ENCODE data around the gene ERC2.

The ERC2 gene

DNA sequence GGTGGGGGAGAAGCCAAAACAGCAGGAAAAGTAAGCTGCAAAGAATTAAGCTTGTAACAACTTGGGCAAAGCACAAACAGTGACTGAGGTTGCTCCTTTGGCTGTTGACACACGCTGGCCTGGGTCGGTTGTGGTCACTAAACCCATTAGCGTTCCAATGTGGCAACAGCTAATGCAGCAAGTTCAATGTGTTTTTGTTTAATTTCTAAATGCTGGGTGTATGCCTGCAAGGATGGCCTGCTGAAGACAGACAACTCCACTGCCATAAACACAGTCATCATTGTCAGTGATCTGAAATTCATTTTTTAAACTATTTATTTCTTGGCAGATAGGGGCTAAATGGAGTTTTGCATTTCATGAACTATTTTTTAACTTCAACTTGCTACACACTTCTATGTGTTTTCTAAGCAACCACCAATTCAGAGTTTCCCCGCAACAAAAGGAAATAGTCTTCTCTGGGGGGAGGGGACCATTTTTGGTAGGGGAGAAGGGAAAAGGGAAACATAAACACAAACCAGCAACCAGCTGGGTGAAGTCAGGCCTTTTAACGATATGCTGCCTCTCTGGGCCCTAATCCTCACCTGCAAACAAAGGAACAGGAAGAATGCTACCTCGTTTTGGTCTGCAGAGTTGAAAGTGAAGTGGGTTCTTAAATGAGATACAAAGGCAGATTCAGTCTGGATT lies 946.4 kb downstream of the ERC2 start:
- peak; percentile 95 for DNase-seq (ENCODE audit: low read depth)

DNA sequence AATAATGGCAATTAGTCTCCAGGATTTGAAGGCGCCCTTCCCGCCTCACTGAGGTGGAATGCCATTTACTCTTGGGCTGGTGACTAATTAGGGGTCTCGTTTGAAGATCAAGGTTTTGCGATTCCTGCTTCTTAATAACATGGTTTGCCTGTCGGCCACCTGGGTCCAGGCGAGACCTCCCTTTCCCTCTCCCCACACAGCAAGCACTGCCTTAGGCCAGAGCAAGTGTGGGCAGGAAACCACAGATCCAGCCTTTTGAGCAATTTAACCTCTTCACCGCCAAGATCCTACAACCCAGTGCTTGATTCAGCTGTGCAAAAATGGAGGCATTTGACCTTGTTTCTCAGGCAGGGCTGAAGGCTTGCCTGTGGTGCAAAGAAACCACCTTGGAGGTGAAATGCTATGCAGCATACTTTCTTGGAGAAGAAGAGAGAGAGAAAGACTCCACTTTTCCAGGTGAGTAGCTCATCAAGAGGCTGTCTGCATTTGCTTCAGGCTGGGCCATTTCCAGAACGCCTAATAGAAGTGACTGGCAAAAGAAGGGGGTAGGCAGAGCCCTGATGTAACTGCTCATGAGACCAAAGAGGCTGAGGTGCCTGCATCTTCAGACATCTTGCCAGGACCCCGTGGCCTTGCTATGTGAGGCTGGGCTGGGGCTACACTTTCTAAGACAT lies 947.1 kb downstream of the ERC2 start:
- no peak for DNase-seq (ENCODE audit: low read depth)

DNA sequence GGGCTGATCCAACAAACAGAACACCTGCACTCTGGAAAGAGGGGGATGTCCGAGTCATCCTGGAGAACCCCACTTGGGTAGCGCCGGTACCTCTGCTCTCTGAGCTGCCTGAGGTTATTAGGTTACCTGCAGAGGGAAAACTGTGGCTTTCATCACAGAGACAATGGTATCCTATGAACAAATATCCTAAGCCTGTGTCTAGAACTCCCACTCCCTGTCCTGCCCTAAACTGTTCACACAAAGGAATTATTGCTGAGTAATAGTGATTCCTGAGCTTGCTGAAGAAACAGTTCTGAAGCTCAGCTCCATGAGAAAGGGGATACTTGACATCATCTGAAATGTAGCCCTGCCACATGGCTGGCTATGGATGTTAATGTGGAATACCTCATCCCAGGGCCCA lies 949.2 kb downstream of the ERC2 start:
- DNase-seq (ENCODE audit: low read depth): peak; percentile 58

DNA sequence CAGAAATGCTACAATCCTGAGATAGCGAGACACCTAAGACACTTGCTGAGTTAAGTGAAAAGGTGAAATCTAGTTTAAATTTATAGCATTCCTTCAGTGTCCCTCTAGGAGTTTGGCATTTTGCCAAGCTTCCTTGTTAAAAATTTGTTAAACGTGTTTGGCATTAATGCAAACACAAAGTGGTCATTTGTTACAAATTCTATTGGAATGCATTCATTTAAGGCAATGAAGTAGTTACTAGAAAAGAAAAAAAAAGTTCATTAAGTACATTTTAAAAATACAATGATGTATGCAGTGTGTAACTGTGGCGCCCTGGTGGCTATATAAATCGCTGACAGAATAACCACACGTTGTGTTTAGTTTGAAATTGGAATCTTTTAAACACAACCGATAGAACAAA lies 949.8 kb downstream of the ERC2 start:
- DNase-seq (ENCODE audit: low read depth): no peak

DNA sequence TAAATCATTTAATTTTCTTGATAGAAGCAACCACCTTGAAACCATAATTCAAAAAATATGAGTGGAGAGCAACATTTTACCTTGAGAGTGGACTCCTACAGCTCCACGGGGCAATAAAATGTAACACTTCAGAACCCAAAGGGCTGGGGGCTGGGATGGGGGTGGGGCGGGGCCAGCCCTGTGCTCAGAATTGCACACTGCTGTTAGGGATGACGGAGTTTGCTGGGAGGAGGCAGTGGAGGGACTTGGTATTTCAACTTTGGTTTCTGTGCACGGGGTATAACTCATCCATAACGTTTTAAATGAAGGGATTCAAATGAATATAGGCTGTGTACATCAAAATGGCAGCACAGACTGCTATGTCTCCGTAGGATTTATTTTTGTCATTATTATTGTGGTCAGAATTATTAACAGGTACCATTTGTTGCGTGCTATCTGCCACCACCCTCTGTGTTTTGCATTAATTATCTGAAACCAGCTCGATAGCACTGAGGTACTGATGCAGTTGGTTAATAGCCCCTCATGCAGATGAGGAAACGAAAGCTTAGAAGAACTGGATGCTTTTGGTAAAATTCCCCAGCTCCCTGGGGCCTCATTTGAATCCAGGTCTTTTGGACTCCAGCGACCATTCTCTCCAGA lies 951.8 kb downstream of the ERC2 start:
- no peak for DNase-seq (ENCODE audit: low read depth)

DNA sequence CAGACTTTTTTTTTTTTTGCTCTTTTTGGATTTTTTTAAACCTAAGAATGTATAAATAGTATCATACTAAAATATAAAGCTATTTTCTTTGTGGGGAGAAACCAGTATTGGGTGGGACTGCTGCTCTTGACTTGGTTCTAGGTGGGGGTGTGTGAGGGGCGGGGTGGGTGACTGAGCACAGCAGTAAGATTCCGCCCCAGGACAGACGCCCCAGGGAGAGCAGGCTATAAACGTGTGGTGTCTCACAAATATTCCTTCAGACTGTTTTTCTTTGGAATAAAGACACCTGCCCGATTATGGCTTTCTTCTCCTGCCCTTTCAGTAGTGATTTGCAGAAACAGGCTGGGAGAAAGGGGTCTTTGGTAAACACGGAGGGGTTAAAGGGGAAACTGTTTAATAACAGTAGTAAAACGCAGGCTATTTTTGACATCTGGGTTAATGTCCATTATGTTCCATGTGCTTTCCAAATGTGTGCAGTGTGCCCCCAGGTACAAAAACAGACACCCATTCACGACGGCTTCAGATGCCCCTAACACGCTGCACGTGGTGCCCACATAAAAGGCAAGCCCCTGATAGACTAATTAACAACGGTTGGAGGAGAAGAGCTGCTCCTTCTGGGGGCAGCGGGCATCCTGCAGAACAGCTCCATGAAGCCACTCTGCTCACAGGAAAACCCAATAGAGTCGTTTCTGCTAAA lies 952.6 kb downstream of the ERC2 start:
- no peak for DNase-seq (ENCODE audit: low read depth)

DNA sequence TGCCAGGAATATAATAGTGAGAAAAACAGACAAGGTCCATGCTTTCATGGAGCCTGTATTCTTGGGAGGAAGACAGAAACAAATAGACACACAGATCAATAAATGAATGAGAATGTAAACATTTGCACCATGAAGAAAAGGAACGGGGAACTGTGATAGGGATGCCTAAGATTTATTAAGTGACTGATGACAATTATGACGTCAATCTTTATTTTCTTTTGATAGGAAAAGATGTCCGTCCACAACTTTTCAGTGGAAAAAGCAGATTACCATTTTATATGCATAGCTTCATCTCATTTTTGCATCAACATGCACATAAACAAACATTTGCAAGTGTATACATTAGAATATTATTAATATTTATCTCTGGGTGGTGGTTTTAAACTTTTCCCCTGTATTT lies 953.3 kb downstream of the ERC2 start:
- no peak for DNase-seq (ENCODE audit: low read depth)

DNA sequence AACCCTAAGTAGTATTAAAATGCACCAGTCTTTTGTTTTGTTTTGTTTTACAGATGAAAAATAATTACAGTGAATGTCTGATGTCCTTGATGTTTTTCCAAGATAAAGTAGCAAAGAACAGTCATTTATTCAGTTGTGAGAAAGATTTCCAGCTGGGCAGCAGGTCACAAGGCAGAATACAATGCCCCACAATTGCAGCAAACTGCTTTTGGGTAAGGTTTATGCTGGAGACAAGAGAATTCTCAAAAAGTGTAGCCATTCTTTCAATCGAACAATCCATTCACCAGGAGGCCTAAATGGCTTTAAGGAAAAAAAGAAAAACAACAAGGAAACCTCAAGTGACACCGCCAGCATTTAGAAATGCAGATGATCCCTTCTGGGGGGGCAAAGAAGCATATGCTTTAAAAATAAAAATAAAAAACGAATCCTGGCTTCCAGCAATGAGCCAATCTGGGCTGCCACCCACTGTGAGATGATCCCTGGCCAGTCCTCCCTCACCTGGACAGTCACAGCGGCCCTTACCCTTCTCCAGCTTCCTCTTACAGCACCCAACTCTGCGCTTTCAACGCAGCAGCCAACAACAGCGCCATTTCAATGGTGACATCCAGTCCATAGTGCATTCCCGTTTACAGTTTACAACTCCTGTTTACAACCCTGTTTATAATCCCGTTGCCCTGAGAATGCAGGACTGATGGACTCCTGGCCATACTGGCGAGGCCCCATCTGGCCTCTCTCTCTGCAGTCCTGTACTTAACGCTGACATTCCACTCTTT lies 955.5 kb downstream of the ERC2 start:
- no peak for DNase-seq (ENCODE audit: low read depth)

DNA sequence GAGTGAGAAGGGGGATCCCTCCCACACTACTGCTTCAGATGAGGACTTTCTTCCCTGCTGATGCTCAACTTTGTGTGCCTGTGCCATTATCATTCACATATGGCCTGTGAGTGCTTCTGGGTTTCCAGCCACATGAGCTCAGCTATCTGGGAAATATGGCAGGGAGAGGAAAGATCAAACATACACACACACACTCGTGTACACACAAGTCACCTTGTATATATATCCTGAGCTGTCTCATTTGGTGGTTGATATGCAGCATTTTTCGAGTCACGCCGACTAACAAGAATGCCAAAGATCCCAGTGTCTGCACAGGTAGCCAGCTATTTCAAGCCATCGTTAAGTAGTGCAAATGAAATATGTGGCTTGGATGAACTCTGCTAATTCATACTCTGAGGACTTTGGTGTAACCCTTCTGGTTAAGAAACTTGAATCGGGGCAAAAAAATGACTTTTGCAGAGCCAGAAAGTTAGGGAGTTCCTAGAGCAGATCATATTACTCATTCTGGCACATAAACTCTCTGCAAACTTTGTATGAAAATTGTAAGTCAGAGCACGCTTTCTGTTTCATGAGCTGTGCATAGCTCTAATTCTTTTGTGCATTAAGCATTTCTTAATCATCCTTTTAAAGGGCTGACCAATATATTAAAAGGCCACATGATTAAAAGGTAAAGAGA lies 956.2 kb downstream of the ERC2 start:
- peak; percentile 81 for DNase-seq (ENCODE audit: low read depth)

DNA sequence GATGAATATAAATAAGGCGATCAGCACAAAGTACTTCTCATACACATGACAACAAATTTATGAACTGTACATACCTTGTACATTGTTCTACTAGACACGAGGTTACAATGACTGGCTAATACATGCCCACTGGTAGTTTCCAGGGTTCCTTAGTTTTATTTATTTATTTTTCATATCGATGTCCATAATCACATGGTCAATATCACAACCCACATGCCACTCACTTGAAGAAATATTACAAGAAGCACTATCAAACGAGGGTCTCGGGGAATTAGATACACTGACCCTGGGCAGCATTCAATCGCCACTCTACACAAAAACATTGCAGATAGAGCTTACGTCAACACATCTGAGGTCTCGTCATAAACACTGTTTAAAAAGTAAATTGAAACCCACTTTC lies 959.9 kb downstream of the ERC2 start:
- DNase-seq (ENCODE audit: low read depth): no peak

DNA sequence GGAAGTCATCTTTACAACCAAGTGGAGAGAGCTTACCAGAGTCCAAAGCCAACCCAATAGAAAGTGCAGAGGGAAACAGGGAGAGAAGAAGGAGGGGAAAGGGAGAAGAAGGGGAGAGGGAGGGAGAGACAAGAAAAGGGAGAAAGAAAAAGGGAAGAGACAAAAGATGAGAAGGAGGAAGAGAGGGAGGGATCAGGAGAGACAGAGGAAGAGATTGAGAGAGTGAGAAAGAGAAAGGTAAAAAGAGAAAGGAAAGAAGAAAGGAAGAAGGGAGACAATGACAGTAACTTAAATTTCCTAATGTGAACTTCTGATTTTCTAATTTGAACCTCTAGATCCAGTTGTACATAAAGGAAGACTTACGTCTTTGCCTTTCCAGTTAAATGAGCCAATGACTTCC lies 960.5 kb downstream of the ERC2 start:
- DNase-seq (ENCODE audit: low read depth): no peak

DNA sequence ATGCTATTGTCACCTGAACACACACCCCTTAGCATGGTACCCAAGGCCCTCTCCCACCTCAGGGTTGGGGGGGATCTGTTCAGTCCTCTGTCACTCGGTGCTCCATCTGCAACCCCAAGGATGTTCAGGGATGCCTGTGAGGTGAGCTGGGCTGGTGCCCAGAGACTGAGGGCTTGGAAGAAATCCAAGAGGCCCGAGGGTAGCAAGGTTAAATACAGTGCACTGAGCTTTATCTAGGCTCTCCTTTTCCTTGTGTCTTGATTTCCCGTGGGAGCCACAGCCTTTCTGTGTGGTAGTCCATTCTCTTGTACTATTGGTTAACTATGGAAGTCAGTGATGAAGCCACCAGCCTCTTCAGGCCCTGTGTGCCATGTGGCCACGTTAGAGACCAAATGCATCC lies 962.5 kb downstream of the ERC2 start:
- DNase-seq (ENCODE audit: low read depth): no peak

DNA sequence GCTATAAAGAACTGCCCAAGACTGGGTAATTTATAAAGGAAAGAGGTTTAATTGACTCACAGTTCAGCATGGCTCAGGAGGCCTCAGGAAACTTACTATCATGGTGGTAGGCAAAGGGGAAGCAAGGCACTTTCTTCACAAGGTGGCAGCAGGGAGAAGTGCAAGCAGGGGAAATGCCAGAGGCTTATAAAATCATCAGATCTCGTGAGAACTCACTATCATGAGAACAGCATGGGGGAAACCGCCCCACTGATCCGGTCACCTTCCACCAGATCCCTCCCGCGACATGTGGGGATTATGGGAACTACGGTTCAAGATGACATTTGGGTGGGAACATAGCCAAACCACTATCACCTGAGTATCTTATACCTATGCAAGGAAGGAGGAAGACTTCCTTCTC lies 963.2 kb downstream of the ERC2 start:
- DNase-seq (ENCODE audit: low read depth): peak; percentile 53

DNA sequence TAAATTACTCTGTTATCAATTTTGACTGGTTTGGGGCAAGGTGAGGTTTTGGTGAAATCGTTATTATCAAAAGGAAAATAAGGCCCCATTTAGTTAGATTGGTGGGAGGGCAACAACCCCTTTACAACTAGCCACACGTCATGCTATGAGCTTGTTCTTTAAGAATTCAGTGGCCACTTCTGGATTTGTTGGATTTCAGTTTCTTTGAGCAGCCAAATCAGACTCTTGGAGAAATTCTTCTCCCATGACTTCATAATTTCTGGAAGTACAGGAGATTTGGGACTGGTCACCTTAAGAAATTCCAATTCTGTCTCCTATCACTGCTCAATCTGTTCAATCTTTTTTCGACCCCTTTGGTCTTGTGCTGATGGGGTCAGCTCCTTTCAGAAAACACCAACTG lies 966.4 kb downstream of the ERC2 start:
- no peak for DNase-seq (ENCODE audit: low read depth)

DNA sequence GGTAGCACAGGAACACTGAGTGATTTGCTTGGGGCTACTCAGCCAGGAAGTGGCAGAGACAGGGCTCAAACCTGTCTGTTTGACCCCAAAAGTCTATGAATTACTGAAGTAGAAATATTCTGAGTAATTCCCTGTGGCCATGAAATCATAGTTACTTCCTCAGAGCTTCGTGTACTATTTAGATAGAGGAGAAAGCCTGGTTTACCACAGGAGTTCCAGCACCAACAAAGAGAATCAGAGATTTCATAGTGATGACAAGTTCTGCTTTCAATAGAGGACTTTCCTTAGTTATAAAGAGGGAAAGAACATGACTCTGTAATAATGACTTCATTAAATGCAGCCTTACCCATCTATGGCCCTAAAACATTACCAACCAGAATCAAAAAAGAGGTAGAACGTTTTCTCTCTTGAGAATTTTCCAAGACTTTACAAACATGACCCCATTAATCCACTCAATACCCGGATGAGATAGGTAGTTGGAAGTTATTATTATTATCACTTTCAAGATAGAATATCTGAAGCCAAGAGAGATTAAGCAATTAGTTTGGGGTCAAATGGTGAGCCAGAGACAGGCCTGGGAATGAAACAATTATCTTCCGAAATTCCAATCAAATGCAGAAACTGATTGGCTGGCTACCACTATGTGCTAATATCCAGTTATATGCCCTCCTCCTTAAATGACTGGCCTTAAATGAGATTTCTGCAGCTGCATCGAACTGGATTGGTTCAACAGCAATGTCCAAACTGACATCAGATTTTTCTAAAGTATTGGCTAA lies 967.5 kb downstream of the ERC2 start:
- DNase-seq (ENCODE audit: low read depth): no peak

DNA sequence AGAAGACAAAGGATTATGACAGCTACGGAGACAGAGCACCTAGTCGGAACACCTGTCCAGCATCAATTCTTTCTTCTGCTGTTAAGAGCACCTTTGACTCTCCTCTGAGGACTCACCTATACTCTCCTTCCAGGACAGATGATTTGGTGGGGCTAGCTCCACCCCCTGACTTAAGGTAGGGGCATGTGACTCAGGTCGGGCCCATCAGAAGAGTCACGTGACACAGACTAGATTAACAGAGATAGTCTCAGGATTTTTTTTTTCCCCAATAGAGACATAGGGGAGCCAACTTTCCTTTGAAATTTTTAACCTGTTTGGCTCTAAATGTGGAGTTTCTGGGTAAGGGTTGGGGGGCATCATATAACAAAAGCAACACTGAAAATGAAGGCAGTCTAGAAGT lies 969.7 kb downstream of the ERC2 start:
- DNase-seq (ENCODE audit: low read depth): no peak

DNA sequence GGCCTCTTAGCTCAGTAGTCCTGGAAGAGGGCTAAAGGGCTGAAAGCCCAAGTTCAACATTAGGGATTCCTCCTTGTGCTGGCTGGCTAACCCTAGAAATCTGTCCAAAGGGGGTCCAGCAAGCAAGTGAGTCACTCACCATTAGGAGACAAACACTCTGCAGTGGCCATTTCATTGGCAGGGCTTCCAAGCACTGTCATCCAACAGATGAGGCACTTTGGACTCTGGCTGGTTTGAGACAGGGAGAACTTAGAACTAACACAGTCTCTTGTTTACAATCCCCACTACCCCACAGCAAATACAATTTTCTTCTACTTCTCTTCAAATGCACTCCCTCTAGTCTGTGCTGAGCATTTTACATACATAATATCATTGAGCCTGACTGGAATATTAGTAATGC lies 971.0 kb downstream of the ERC2 start:
- no peak for DNase-seq (ENCODE audit: low read depth)

DNA sequence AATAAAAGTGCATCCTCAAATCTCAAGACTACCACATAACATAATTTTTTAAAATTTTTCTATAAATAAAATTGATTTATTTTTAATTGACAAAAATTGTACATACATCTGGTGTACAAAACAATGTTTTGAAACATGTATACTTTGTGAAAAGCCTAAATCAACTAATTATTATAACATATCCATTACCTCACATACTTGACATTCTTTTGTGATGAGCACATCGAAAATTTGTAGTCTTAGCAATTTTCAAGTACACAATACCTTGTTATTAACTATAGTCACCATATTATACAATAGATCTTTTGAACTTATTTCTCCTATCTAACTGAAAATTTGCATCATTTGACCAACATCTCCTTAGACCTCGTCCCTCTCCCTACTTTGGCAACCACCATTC lies 973.3 kb downstream of the ERC2 start:
- no peak for DNase-seq (ENCODE audit: low read depth)

DNA sequence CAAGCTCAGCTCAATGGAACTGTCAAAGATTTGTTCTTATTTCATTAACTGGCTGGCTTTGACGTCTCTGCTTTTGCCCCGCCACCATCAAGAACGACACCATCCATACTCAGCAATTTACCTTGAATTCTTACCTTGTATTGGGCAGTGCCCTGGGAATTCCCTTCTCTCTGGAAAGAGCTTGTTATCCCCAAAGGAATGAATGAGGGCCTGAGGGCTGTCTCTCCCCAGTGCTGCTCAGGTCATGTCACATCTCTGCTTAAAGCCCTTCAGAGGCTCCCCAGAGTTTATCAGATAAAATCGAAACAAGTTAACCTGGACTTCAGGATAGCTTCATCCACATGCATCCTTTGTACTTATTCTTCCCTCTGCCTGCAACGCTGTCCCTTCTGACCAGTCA lies 975.3 kb downstream of the ERC2 start:
- no peak for DNase-seq (ENCODE audit: low read depth)

DNA sequence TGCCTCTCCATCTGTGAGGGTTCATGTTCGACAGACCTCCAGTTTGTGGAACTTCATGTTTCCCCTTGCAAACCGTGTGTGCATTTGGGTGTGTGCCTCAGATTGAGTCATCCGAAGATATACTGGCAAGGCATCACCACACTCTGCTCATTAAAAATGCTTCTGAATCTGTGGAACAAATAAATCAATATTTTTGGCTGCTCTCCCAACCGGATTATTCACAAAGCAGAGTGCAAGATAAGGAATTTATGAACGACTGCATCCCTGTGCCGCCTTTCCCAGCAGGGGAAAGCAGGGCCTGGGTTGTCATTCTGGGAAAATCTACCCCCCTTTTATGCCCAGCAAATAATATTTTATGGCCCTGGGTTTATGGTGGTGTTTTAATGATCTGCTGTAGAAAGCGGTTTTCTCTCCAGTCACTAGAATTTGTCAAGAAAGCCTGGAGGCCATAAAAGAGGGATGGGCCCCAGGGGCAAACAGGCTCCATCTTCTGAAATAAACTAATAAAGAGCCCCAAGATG lies 976.9 kb downstream of the ERC2 start:
- peak; percentile 39 for DNase-seq (ENCODE audit: low read depth)
